Hepatocyte (in vitro differentiated cells): ENCODE measurements around the gene TMEM123. TPM values are rescaled to one million over a fixed set of nuclear protein-coding genes. Genes with fewer than 3 reads are reported as not detected.

Source experiments
- DNase-seq: peaks from one replicate; pipeline ENCODE4 v3.0.0-alpha.2; 2016; ENCODE audit warnings: low spot score
- H2AFZ ChIP-seq: fragments of 200-600 bp; sonication (generic); 2 replicates; pipeline ENCODE4 v1.6.0; 2016; ENCODE audit warnings: antibody characterized with exemption, mild to moderate bottlenecking
- H3K27ac ChIP-seq: fragments of 200-600 bp; sonication (generic); 2 replicates; pipeline ENCODE4 v1.5.1; 2016; ENCODE audit warnings: mild to moderate bottlenecking
- H3K27me3 ChIP-seq: fragments of 200-600 bp; sonication (generic); 2 replicates; pipeline ENCODE4 v1.6.1; 2016
- H3K36me3 ChIP-seq: fragments of 200-600 bp; sonication (generic); replicated peaks from 2 replicates; pipeline ENCODE4 v1.5.1; 2016; ENCODE audit warnings: low read depth; ENCODE audit not compliant: insufficient read depth
- H3K4me1 ChIP-seq: fragments of 200-600 bp; sonication (generic); 2 replicates; pipeline ENCODE4 v1.5.1; 2016; ENCODE audit warnings: mild to moderate bottlenecking, moderate library complexity; ENCODE audit not compliant: insufficient read depth
- H3K4me2 ChIP-seq: fragments of 200-600 bp; sonication (generic); 2 replicates; pipeline ENCODE4 v1.6.0; 2016
- H3K4me3 ChIP-seq: fragments of 200-600 bp; sonication (generic); 2 replicates; pipeline ENCODE4 v1.5.1; 2016; ENCODE audit warnings: mild to moderate bottlenecking
- H3K79me2 ChIP-seq: fragments of 200-600 bp; sonication (generic); 2 replicates; pipeline ENCODE4 v1.6.0; 2017; ENCODE audit warnings: mild to moderate bottlenecking
- H3K9me2 ChIP-seq: fragments of 200-600 bp; sonication (generic); replicated peaks from 2 replicates; pipeline ENCODE4 v1.6.0; 2017; ENCODE audit warnings: mild to moderate bottlenecking; ENCODE audit not compliant: insufficient read depth
- H3K9me3 ChIP-seq: fragments of 200-600 bp; sonication (generic); 2 replicates; pipeline ENCODE4 v1.5.1; 2016; ENCODE audit warnings: low read depth, mild to moderate bottlenecking
- H4K20me1 ChIP-seq: fragments of 200-600 bp; sonication (generic); 2 replicates; pipeline ENCODE4 v1.6.0; 2016; ENCODE audit warnings: mild to moderate bottlenecking; ENCODE audit not compliant: insufficient read depth, poor library complexity, severe bottlenecking
- EZH2 ChIP-seq: fragments of 200-600 bp; sonication (generic); IDR thresholded peaks from 2 replicates; pipeline ENCODE4 v1.6.1; 2016; ENCODE audit warnings: antibody characterized with exemption, mild to moderate bottlenecking, borderline replicate concordance
- EZH2phosphoT487 ChIP-seq: fragments of 200-600 bp; sonication (generic); IDR thresholded peaks from one replicate; pipeline ENCODE4 v1.6.1; 2018; ENCODE audit warnings: antibody characterized with exemption, mild to moderate bottlenecking, low read depth, moderate library complexity; ENCODE audit not compliant: unreplicated experiment, severe bottlenecking
- WGBS: methylation state at CpG from one replicate; pipeline ENCODE4 v1.1.6; 2016; ENCODE audit warnings: low lambda C conversion rate; ENCODE audit errors: missing lambda C conversion rate; 5-methylcytosine and 5-hydroxymethylcytosine counted together
- polyA plus RNA-seq: library from polyadenylated mRNA; unstranded; fragments of >200 nt; fragmentation: Nextera tagmentation; extraction: Ambion mirVana; gene quantifications from 2 replicates; pipeline ENCODE4 v1.2.1, GENCODE V29; 2016
- total RNA-seq: library from RNA; depleted of rRNA; stranded (reverse); fragments of >200 nt; gene quantifications from 2 replicates; pipeline ENCODE4 v1.2.3, GENCODE V29; 2014
- TF ChIP-seq, protein P1 (sequence below): fragments of 200-600 bp; sonication (generic); IDR thresholded peaks from 2 replicates; pipeline ENCODE4 v1.5.1; 2016; ENCODE audit warnings: antibody characterized with exemption, mild to moderate bottlenecking; ENCODE audit not compliant: poor library complexity

Gene TMEM123
- total and polyA plus RNA-seq, 2 experiments from 2014 or later = 122 to 182 TPM

- Histone ChIP-seq H3K4me3 (no peak overlapping the region), H3K27me3 (no peaks in the 10 kb centered on the region), H3K4me1 (peaks cover 2% of the 10 kb centered on the region), H3K9me3 (peaks cover 3% of the 10 kb centered on the region), H3K79me2 (peaks cover 94% of the 10 kb centered on the region), H2AFZ (no peak overlapping the region), H4K20me1 (peaks cover 11% of the 10 kb centered on the region), H3K36me3 (no peaks in the 10 kb centered on the region), H3K9me2 (no peaks in the 10 kb centered on the region), H3K27ac (no peak overlapping the region), H3K4me2 (no peak overlapping the region)
- DNase-seq = no peak
- TF ChIP-seq, protein P1, sequence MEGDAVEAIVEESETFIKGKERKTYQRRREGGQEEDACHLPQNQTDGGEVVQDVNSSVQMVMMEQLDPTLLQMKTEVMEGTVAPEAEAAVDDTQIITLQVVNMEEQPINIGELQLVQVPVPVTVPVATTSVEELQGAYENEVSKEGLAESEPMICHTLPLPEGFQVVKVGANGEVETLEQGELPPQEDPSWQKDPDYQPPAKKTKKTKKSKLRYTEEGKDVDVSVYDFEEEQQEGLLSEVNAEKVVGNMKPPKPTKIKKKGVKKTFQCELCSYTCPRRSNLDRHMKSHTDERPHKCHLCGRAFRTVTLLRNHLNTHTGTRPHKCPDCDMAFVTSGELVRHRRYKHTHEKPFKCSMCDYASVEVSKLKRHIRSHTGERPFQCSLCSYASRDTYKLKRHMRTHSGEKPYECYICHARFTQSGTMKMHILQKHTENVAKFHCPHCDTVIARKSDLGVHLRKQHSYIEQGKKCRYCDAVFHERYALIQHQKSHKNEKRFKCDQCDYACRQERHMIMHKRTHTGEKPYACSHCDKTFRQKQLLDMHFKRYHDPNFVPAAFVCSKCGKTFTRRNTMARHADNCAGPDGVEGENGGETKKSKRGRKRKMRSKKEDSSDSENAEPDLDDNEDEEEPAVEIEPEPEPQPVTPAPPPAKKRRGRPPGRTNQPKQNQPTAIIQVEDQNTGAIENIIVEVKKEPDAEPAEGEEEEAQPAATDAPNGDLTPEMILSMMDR = no peak
- TF ChIP-seq EZH2 (no peak), EZH2phosphoT487 (no peak)
- 93% methylated on average over 1 of the region's 1 CpG for WGBS
Measured at GRCh38 chr11:102415304-102415916, 37.2 kb downstream of the TMEM123 start.

DNA sequence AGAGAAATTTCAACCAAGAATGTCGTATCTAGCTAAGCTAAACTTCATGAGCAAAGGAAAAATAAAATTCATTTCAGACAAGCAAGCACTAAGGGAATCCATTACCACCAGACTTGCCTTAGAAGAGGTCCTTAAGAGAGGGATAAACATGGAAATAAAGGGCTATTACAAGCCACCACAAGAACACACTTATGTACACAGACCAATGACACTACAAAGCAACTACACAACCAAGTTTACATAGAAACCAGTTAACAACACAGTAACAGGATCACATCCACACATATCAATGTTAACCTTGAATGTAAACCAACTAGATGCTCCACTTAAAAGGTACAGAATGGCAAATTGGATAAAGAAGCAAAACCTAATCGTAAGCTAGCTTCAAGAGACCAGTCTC is 38.0 kb downstream of the TMEM123 start:
- peaks cover 13% of the 10 kb centered on the region for H4K20me1 ChIP-seq
- H3K4me3 ChIP-seq = no peak overlapping the region
- no peak overlapping the region for H3K4me2 ChIP-seq
- 93% methylated on average over 2 of the region's 2 CpGs for whole genome bisulfite sequencing
- peaks cover 3% of the 10 kb centered on the region for H3K9me3 ChIP-seq
- DNase-seq = no peak
- H3K79me2 ChIP-seq = peaks cover 95% of the 10 kb centered on the region
- no peaks in the 10 kb centered on the region for H3K27me3 ChIP-seq
- H3K9me2 ChIP-seq = no peaks in the 10 kb centered on the region
- no peak overlapping the region for H3K27ac ChIP-seq
- H3K4me1 ChIP-seq = peaks cover 6% of the 10 kb centered on the region
- H2AFZ ChIP-seq = no peak overlapping the region
- H3K36me3 ChIP-seq = no peaks in the 10 kb centered on the region
- TF ChIP-seq, protein P1 = no peak

DNA sequence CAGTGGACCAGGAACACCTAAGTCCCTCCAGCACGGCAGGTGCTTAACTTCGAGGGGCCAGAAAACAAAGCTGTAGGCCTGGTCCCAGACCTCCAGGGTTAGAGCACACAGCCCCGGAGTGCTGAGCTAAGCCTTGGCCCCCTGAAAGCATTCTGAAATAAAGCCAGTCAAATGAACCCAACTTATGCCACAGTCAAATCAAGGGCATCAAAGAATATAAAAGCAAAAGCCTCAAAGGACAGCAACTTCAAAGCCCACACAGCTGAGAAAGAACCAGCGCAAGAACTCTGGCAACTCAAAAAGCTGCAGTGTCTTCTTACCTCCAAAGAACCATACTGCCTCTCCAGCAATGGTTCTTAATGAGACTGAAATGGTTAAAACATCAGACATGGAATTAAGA is 39.1 kb downstream of the TMEM123 start:
- Histone ChIP-seq H3K4me1 (peaks cover 7% of the 10 kb centered on the region), H3K9me3 (peaks cover 3% of the 10 kb centered on the region), H2AFZ (no peak overlapping the region), H3K9me2 (no peaks in the 10 kb centered on the region), H3K79me2 (peaks cover 95% of the 10 kb centered on the region), H3K4me2 (no peak overlapping the region), H3K27ac (no peak overlapping the region), H3K4me3 (no peak overlapping the region), H4K20me1 (peaks cover 14% of the 10 kb centered on the region), H3K27me3 (no peaks in the 10 kb centered on the region), H3K36me3 (no peaks in the 10 kb centered on the region)
- 92% methylated on average over 4 of the region's 4 CpGs for WGBS
- TF ChIP-seq EZH2phosphoT487 (no peak), EZH2 (no peak)
- TF ChIP-seq, protein P1 = no peak
- no peak for DNase-seq

GRCh38 chr11:102411142-102411541 is 41.4 kb downstream of the TMEM123 start:
- no peak for TF ChIP-seq EZH2phosphoT487
- 95% methylated on average over 7 of the region's 7 CpGs for WGBS
- Histone ChIP-seq H3K27ac (no peak overlapping the region), H3K9me2 (no peaks in the 10 kb centered on the region), H3K9me3 (no peaks in the 10 kb centered on the region), H3K27me3 (no peaks in the 10 kb centered on the region), H3K79me2 (peaks cover 93% of the 10 kb centered on the region), H4K20me1 (peaks cover 25% of the 10 kb centered on the region), H3K4me3 (no peak overlapping the region), H2AFZ (no peak overlapping the region), H3K4me1 (peaks cover 7% of the 10 kb centered on the region), H3K4me2 (no peak overlapping the region), H3K36me3 (no peaks in the 10 kb centered on the region)
- DNase-seq = no peak
